ENCODE data around the gene MAPKAPK2.
A peak's percentile ranks its signal among the peaks of the same experiment; 100 is the strongest.

MAPKAPK2 gene

GRCh38 chr1:206654828-206655227 is 29.9 kb upstream of the MAPKAPK2 start:
- no peak overlapping the region for H3K4me3 Mint-ChIP-seq
- no peaks in the 10 kb centered on the region for H3K36me3 Mint-ChIP-seq
- H3K27ac Mint-ChIP-seq = no peak overlapping the region
- ATAC-seq (no peak), DNase-seq (ENCODE audit: low spot score in 2 of 2) (no peak)
- no peaks in the 10 kb centered on the region for H3K9me3 Mint-ChIP-seq
- H3K4me1 Mint-ChIP-seq = peaks cover 17% of the 10 kb centered on the region

- Mint-ChIP-seq H3K27ac (no peak overlapping the region), H3K36me3 (no peaks in the 10 kb centered on the region), H3K4me3 (no peak overlapping the region), H3K9me3 (no peaks in the 10 kb centered on the region), H3K4me1 (peaks cover 17% of the 10 kb centered on the region)
- ATAC-seq (no peak), DNase-seq (ENCODE audit: low spot score in 2 of 2) (no peak)
Measured at GRCh38 chr1:206655471-206655882, 29.2 kb upstream of the MAPKAPK2 start.

GRCh38 chr1:206656936-206657335 is 27.8 kb upstream of the MAPKAPK2 start:
- no peak for ATAC-seq
- no peak for DNase-seq (ENCODE audit: low spot score in 2 of 2)
- Mint-ChIP-seq H3K4me3 (no peak overlapping the region), H3K9me3 (no peaks in the 10 kb centered on the region), H3K4me1 (peaks cover 16% of the 10 kb centered on the region), H3K36me3 (no peaks in the 10 kb centered on the region), H3K27ac (no peak overlapping the region)

- Mint-ChIP-seq H3K9me3 (no peaks in the 10 kb centered on the region), H3K4me3 (no peak overlapping the region), H3K27ac (no peak overlapping the region), H3K36me3 (no peaks in the 10 kb centered on the region), H3K4me1 (peaks cover 19% of the 10 kb centered on the region)
- DNase-seq (ENCODE audit: low spot score in 2 of 2) (no peak), ATAC-seq (no peak)
Measured at GRCh38 chr1:206657751-206658150, 27.0 kb upstream of the MAPKAPK2 start.

- Mint-ChIP-seq H3K27ac (no peak overlapping the region), H3K36me3 (no peaks in the 10 kb centered on the region), H3K4me3 (no peak overlapping the region), H3K4me1 (peaks cover 24% of the 10 kb centered on the region), H3K9me3 (no peaks in the 10 kb centered on the region)
- ATAC-seq = peak; percentile 80
- DNase-seq (ENCODE audit: low spot score in 2 of 2) = peak; percentile 57 to 85
Measured at GRCh38 chr1:206658264-206658980, 26.3 kb upstream of the MAPKAPK2 start.

GRCh38 chr1:206658981-206659273 is 25.8 kb upstream of the MAPKAPK2 start:
- H3K4me1 Mint-ChIP-seq = peaks cover 29% of the 10 kb centered on the region
- no peak overlapping the region for H3K27ac Mint-ChIP-seq
- H3K9me3 Mint-ChIP-seq = no peaks in the 10 kb centered on the region
- no peaks in the 10 kb centered on the region for H3K36me3 Mint-ChIP-seq
- DNase-seq (ENCODE audit: low spot score in 2 of 2) (no peak), ATAC-seq (no peak)
- no peak overlapping the region for H3K4me3 Mint-ChIP-seq

GRCh38 chr1:206660136-206660535 is 24.6 kb upstream of the MAPKAPK2 start:
- no peak overlapping the region for H3K4me3 Mint-ChIP-seq
- DNase-seq (ENCODE audit: low spot score in 2 of 2) (no peak), ATAC-seq (no peak)
- H3K4me1 Mint-ChIP-seq = peaks cover 34% of the 10 kb centered on the region
- H3K36me3 Mint-ChIP-seq = no peaks in the 10 kb centered on the region
- H3K9me3 Mint-ChIP-seq = no peaks in the 10 kb centered on the region
- H3K27ac Mint-ChIP-seq = peak overlapping the region; percentile 43

- Mint-ChIP-seq H3K4me1 (peaks cover 34% of the 10 kb centered on the region), H3K36me3 (no peaks in the 10 kb centered on the region), H3K9me3 (no peaks in the 10 kb centered on the region), H3K27ac (no peak overlapping the region), H3K4me3 (no peak overlapping the region)
- DNase-seq (ENCODE audit: low spot score in 2 of 2) (no peak), ATAC-seq (no peak)
Measured at GRCh38 chr1:206661161-206661820, 23.4 kb upstream of the MAPKAPK2 start.

- H3K9me3 Mint-ChIP-seq = no peaks in the 10 kb centered on the region
- peaks cover 35% of the 10 kb centered on the region for H3K4me1 Mint-ChIP-seq
- ATAC-seq (peak; percentile 56), DNase-seq (ENCODE audit: low spot score in 2 of 2) (no peak)
- no peaks in the 10 kb centered on the region for H3K36me3 Mint-ChIP-seq
- peak overlapping the region; percentile 16 for H3K4me3 Mint-ChIP-seq
- H3K27ac Mint-ChIP-seq = peak overlapping the region; percentile 36
Measured at GRCh38 chr1:206662396-206663092, 22.2 kb upstream of the MAPKAPK2 start.

- Mint-ChIP-seq H3K36me3 (no peaks in the 10 kb centered on the region), H3K27ac (no peak overlapping the region), H3K9me3 (no peaks in the 10 kb centered on the region), H3K4me3 (peak overlapping the region; percentile 19), H3K4me1 (peaks cover 37% of the 10 kb centered on the region)
- DNase-seq (ENCODE audit: low spot score in 2 of 2) (no peak), ATAC-seq (no peak)
Measured at GRCh38 chr1:206663362-206663761, 21.3 kb upstream of the MAPKAPK2 start.

GRCh38 chr1:206663832-206664652 is 20.7 kb upstream of the MAPKAPK2 start:
- peaks cover 36% of the 10 kb centered on the region for H3K4me1 Mint-ChIP-seq
- H3K36me3 Mint-ChIP-seq = no peaks in the 10 kb centered on the region
- DNase-seq (ENCODE audit: low spot score in 2 of 2) (peak; percentile 70 to 89), ATAC-seq (peak; percentile 81)
- H3K9me3 Mint-ChIP-seq = no peaks in the 10 kb centered on the region
- no peak overlapping the region for H3K27ac Mint-ChIP-seq
- H3K4me3 Mint-ChIP-seq = peak overlapping the region; percentile 19

- Mint-ChIP-seq H3K4me1 (peaks cover 36% of the 10 kb centered on the region), H3K36me3 (no peaks in the 10 kb centered on the region), H3K9me3 (no peaks in the 10 kb centered on the region), H3K4me3 (no peak overlapping the region), H3K27ac (no peak overlapping the region)
- DNase-seq (ENCODE audit: low spot score in 2 of 2) = no peak
- ATAC-seq = no peak
Measured at GRCh38 chr1:206664740-206665139, 20.0 kb upstream of the MAPKAPK2 start.

- no peak overlapping the region for H3K4me3 Mint-ChIP-seq
- ATAC-seq (no peak), DNase-seq (ENCODE audit: low spot score in 2 of 2) (no peak)
- peaks cover 36% of the 10 kb centered on the region for H3K4me1 Mint-ChIP-seq
- H3K36me3 Mint-ChIP-seq = no peaks in the 10 kb centered on the region
- no peak overlapping the region for H3K27ac Mint-ChIP-seq
- no peaks in the 10 kb centered on the region for H3K9me3 Mint-ChIP-seq
Measured at GRCh38 chr1:206666031-206666561, 18.6 kb upstream of the MAPKAPK2 start.

GRCh38 chr1:206666954-206667665 is 17.6 kb upstream of the MAPKAPK2 start:
- peaks cover 34% of the 10 kb centered on the region for H3K4me1 Mint-ChIP-seq
- no peaks in the 10 kb centered on the region for H3K9me3 Mint-ChIP-seq
- DNase-seq (ENCODE audit: low spot score in 2 of 2) (no peak), ATAC-seq (no peak)
- H3K27ac Mint-ChIP-seq = no peak overlapping the region
- H3K4me3 Mint-ChIP-seq = no peak overlapping the region
- H3K36me3 Mint-ChIP-seq = no peaks in the 10 kb centered on the region

Data from stimulated activated effector memory CD8-positive, alpha-beta T cell treated with anti-CD3 and anti-CD28 coated beads, Interleukin-12 subunit alpha, Interleukin-12 subunit beta, amount 100 ng/mL, for 72 hours (primary cell).